B cell (primary cell): ENCODE data around the gene MAPK4.

ENCODE experiments used
- EZH2 ChIP-seq: IDR thresholded peaks from 2 replicates; pipeline ENCODE4 v1.6.1; 2012; ENCODE audit warnings: borderline replicate concordance, low read depth, mild to moderate bottlenecking, moderate library complexity, low read length; ENCODE audit not compliant: insufficient read depth, poor library complexity, severe bottlenecking
- TF ChIP-seq, protein P1 (sequence below): fragments of 200-600 bp; IDR thresholded peaks from one replicate; pipeline ENCODE4 v1.8.0; 2022; ENCODE audit warnings: antibody characterized with exemption, mild to moderate bottlenecking

DNA sequence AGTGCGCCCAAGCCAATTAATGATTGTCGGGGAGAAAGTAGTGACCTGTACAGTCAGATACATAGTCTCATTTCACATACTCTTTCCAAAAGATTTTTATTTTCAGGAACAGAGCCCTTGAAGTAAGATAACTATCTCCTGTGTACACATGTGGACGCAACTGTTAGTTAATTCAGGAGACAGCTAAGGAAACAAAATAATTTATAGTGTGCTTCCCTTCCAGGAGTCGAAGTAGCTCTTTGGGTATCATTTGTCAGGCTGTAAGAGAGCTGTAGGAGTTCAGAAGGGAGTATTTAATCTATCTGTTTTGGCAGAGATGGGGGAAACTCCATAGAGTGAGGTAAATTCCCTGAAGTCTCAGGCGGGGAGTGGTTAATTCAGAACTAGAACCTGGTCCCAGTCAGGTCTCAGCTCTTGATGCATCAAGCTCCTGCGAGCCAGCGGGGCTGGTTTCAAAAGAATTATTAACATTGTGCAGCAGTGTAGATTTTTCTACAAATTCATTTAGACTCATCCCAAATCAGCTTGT lies 63.0 kb downstream of the MAPK4 start:
- no peak for TF ChIP-seq EZH2
- TF ChIP-seq, protein P1, sequence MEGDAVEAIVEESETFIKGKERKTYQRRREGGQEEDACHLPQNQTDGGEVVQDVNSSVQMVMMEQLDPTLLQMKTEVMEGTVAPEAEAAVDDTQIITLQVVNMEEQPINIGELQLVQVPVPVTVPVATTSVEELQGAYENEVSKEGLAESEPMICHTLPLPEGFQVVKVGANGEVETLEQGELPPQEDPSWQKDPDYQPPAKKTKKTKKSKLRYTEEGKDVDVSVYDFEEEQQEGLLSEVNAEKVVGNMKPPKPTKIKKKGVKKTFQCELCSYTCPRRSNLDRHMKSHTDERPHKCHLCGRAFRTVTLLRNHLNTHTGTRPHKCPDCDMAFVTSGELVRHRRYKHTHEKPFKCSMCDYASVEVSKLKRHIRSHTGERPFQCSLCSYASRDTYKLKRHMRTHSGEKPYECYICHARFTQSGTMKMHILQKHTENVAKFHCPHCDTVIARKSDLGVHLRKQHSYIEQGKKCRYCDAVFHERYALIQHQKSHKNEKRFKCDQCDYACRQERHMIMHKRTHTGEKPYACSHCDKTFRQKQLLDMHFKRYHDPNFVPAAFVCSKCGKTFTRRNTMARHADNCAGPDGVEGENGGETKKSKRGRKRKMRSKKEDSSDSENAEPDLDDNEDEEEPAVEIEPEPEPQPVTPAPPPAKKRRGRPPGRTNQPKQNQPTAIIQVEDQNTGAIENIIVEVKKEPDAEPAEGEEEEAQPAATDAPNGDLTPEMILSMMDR, result no peak
